DND-41 (cell line): ENCODE results near the gene RBM7.

Experiments
- ATAC-seq: fragments of 200-7000 bp; cut with Tn5 transposase; 3 replicates; pipeline ENCODE4 v1.9.1; 2021; ENCODE audit warnings: low read depth; ENCODE audit not compliant: insufficient read depth
- DNase-seq: peaks from one replicate; pipeline ENCODE4 v3.0.0-alpha.2; 2020
- H2AFZ ChIP-seq: 2 replicates; pipeline ENCODE4 v1.6.0; 2012; ENCODE audit warnings: low read depth, low read length
- H3K27ac ChIP-seq: 2 replicates; pipeline ENCODE4 v1.5.1; 2012; ENCODE audit warnings: low read length, inconsistent platforms
- H3K27me3 ChIP-seq: fragments of 200-600 bp; sonication (generic); 2 replicates; pipeline ENCODE4 v1.6.0; 2012; ENCODE audit warnings: low read length, mild to moderate bottlenecking, inconsistent platforms; ENCODE audit not compliant: insufficient read depth, poor library complexity
- H3K36me3 ChIP-seq: 2 replicates; pipeline ENCODE4 v1.5.1; 2012; ENCODE audit warnings: low read length, inconsistent platforms; ENCODE audit not compliant: insufficient read depth
- H3K4me1 ChIP-seq: 2 replicates; pipeline ENCODE4 v1.5.1; 2012; ENCODE audit warnings: mild to moderate bottlenecking, low read length; ENCODE audit not compliant: insufficient read depth
- H3K4me2 ChIP-seq: 2 replicates; pipeline ENCODE4 v1.6.0; 2012; ENCODE audit warnings: mild to moderate bottlenecking, moderate library complexity, low read length, inconsistent platforms; ENCODE audit not compliant: insufficient read depth
- H3K4me3 ChIP-seq, 2 experiments: fragments of 200-600 bp in 1 of 2; shearing (Covaris generic) in 1 of 2; 2 replicates each; pipeline ENCODE4 v1.5.1; 2012 to 2016; ENCODE audit warnings: inconsistent platforms in 2 of 2, low read length in 2 of 2, mild to moderate bottlenecking in 2 of 2, low read depth in 1 of 2, moderate library complexity in 1 of 2
- H3K79me2 ChIP-seq: 2 replicates; pipeline ENCODE4 v1.6.0; 2012; ENCODE audit warnings: low read length, inconsistent platforms; ENCODE audit not compliant: insufficient read depth
- H3K9ac ChIP-seq: 2 replicates; pipeline ENCODE4 v1.6.0; 2012; ENCODE audit warnings: low read depth, mild to moderate bottlenecking, inconsistent platforms, low read length, moderate library complexity
- H3K9me3 ChIP-seq: 2 replicates; pipeline ENCODE4 v1.5.1; 2012; ENCODE audit warnings: low read length, moderate library complexity, mild to moderate bottlenecking, inconsistent platforms; ENCODE audit not compliant: insufficient read depth, severe bottlenecking
- H4K20me1 ChIP-seq: 2 replicates; pipeline ENCODE4 v1.6.0; 2012; ENCODE audit warnings: low read length; ENCODE audit not compliant: insufficient read depth
- EZH2 ChIP-seq: IDR thresholded peaks from 3 replicates; pipeline ENCODE4 v1.6.1; 2012; ENCODE audit warnings: borderline replicate concordance, low read depth, mild to moderate bottlenecking, moderate library complexity, low read length, inconsistent platforms; ENCODE audit not compliant: severe bottlenecking
- TF ChIP-seq, protein P1 (sequence below): IDR thresholded peaks from 2 replicates; pipeline ENCODE4 v1.5.1; 2012; ENCODE audit warnings: borderline replicate concordance, low read length, moderate library complexity, mild to moderate bottlenecking; ENCODE audit not compliant: poor library complexity, severe bottlenecking; ENCODE audit errors: extremely low read depth

RBM7 gene

DNA sequence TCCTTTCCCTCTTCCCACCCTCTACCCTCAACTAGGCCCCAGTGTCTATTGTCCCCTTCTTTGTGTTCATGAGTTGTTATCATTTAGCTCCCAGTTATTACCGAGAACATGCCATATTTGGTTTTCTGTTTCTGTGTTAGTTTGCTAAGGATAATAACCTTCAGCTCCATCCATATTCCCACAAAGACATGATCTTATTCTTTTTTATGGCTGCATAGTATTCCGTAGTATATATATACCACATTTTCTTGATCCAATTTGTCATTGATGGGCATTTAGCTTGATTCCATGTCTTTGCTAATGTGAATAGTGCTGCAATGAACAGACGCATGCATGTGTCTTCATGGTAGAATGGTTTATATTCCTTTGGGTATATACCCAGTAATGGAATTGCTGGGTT, 18.0 kb upstream of the RBM7 start:
- no peak for ATAC-seq
- no peak overlapping the region for H3K27ac ChIP-seq
- no peak overlapping the region for H2AFZ ChIP-seq
- H3K79me2 ChIP-seq, result no peaks in the 10 kb centered on the region
- H3K4me2 ChIP-seq, result no peak overlapping the region
- no peak overlapping the region for H3K9ac ChIP-seq
- TF ChIP-seq, protein P1, sequence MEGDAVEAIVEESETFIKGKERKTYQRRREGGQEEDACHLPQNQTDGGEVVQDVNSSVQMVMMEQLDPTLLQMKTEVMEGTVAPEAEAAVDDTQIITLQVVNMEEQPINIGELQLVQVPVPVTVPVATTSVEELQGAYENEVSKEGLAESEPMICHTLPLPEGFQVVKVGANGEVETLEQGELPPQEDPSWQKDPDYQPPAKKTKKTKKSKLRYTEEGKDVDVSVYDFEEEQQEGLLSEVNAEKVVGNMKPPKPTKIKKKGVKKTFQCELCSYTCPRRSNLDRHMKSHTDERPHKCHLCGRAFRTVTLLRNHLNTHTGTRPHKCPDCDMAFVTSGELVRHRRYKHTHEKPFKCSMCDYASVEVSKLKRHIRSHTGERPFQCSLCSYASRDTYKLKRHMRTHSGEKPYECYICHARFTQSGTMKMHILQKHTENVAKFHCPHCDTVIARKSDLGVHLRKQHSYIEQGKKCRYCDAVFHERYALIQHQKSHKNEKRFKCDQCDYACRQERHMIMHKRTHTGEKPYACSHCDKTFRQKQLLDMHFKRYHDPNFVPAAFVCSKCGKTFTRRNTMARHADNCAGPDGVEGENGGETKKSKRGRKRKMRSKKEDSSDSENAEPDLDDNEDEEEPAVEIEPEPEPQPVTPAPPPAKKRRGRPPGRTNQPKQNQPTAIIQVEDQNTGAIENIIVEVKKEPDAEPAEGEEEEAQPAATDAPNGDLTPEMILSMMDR, result no peak
- TF ChIP-seq EZH2, result no peak
- no peaks in the 10 kb centered on the region for H3K4me1 ChIP-seq
- peaks cover 3% of the 10 kb centered on the region for H3K9me3 ChIP-seq
- no peak for DNase-seq
- H3K4me3 ChIP-seq, result no peak overlapping the region
- H3K36me3 ChIP-seq, result no peaks in the 10 kb centered on the region
- H3K27me3 ChIP-seq, result peaks cover 3% of the 10 kb centered on the region
- H4K20me1 ChIP-seq, result no peaks in the 10 kb centered on the region

GRCh38 chr11:114384487-114384886, 16.0 kb upstream of the RBM7 start:
- H3K4me2 ChIP-seq, result no peak overlapping the region
- no peaks in the 10 kb centered on the region for H3K36me3 ChIP-seq
- no peak overlapping the region for H2AFZ ChIP-seq
- no peak for ATAC-seq
- peaks cover 3% of the 10 kb centered on the region for H3K27me3 ChIP-seq
- H3K9me3 ChIP-seq, result peaks cover 3% of the 10 kb centered on the region
- TF ChIP-seq, protein P1, result no peak
- TF ChIP-seq EZH2, result no peak
- H3K9ac ChIP-seq, result no peak overlapping the region
- no peaks in the 10 kb centered on the region for H3K4me1 ChIP-seq
- no peak overlapping the region for H3K4me3 ChIP-seq
- H3K27ac ChIP-seq, result no peak overlapping the region
- no peaks in the 10 kb centered on the region for H3K79me2 ChIP-seq
- H4K20me1 ChIP-seq, result no peaks in the 10 kb centered on the region
- DNase-seq, result no peak

- no peaks in the 10 kb centered on the region for H3K4me1 ChIP-seq
- no peak overlapping the region for H2AFZ ChIP-seq
- H3K9ac ChIP-seq, result no peak overlapping the region
- H3K4me3 ChIP-seq, result no peak overlapping the region
- TF ChIP-seq, protein P1, result no peak
- TF ChIP-seq EZH2, result no peak
- DNase-seq, result no peak
- no peaks in the 10 kb centered on the region for H3K79me2 ChIP-seq
- no peak overlapping the region for H3K4me2 ChIP-seq
- no peak overlapping the region for H3K27ac ChIP-seq
- H4K20me1 ChIP-seq, result no peaks in the 10 kb centered on the region
- no peaks in the 10 kb centered on the region for H3K36me3 ChIP-seq
- peaks cover 3% of the 10 kb centered on the region for H3K27me3 ChIP-seq
- H3K9me3 ChIP-seq, result peaks cover 3% of the 10 kb centered on the region
- ATAC-seq, result no peak
These were observed 14.3 kb upstream of the RBM7 start for GRCh38 chr11:114386131-114386530.

DNA sequence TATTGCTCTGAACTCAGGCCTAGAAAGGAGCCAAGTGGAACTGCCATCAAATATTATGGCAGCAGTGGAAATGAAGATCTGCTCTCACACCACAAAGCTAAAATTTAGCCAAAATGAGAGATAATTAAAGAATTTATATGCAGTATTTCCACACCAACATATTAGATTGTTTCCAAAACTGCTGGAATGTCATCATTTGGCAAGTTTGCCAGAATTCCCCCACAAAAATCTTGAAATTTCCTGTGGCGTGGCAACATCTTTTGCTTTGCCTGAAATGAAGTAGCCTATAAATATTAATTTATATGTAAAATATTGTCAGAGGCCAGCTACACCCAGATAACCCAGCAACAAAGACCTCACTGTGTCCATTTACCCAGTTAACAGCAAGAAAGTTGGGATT, 13.9 kb upstream of the RBM7 start:
- H3K27ac ChIP-seq, result no peak overlapping the region
- peaks cover 3% of the 10 kb centered on the region for H3K9me3 ChIP-seq
- H3K4me1 ChIP-seq, result no peaks in the 10 kb centered on the region
- no peak overlapping the region for H2AFZ ChIP-seq
- H3K4me2 ChIP-seq, result no peak overlapping the region
- H4K20me1 ChIP-seq, result no peaks in the 10 kb centered on the region
- DNase-seq (no peak), ATAC-seq (no peak)
- TF ChIP-seq EZH2, result no peak
- TF ChIP-seq, protein P1, result no peak
- H3K27me3 ChIP-seq, result peaks cover 3% of the 10 kb centered on the region
- no peak overlapping the region for H3K9ac ChIP-seq
- H3K36me3 ChIP-seq, result no peaks in the 10 kb centered on the region
- no peaks in the 10 kb centered on the region for H3K79me2 ChIP-seq
- no peak overlapping the region for H3K4me3 ChIP-seq
